Measurements from ENCODE around the gene ARIH2.
A peak's percentile ranks its signal among the peaks of the same experiment; 100 is the strongest.

Gene ARIH2

DNA sequence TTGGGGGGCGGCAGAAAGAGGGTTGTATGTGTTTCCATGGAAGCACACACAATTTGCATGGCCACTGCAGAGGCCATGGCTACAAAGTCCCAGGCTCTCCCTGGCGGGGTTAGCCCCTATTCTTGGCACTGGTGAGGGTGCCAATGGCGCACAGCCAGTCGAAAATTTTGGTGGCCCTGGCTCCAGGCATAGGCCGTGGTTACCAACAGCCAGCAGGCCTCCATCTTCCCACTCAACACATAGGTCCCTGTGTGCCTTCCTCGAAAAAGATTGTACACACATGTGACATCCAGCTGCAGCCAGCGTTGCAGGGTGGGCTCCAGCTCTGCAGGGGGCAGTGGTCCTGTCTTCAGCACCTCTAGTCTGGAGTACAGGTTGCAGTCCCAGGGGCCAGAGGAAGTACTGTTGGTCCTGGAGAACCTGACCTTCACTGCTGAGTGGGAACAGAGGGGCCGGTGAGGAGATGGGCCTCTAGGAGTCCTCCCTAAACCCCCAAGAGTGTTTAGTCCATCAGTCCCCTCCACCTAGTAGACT lies 78.5 kb downstream of the ARIH2 start:
- Histone ChIP-seq H3K9ac (ENCODE audit: low read depth, low read length) (no peak overlapping the region), H3K36me3 (ENCODE audit: control insufficient read depth, insufficient read depth, low read length) (no peaks in the 10 kb centered on the region), H3K4me3 (ENCODE audit: low read depth, low read length) (no peak overlapping the region), H3K9me3 (ENCODE audit: control insufficient read depth, insufficient read depth, low read length) (no peaks in the 10 kb centered on the region), H3K4me1 (ENCODE audit: control insufficient read depth, insufficient read depth, low read length) (peaks cover 11% of the 10 kb centered on the region), H3K27me3 (ENCODE audit: control insufficient read depth, insufficient read depth, low read length) (no peaks in the 10 kb centered on the region)

DNA sequence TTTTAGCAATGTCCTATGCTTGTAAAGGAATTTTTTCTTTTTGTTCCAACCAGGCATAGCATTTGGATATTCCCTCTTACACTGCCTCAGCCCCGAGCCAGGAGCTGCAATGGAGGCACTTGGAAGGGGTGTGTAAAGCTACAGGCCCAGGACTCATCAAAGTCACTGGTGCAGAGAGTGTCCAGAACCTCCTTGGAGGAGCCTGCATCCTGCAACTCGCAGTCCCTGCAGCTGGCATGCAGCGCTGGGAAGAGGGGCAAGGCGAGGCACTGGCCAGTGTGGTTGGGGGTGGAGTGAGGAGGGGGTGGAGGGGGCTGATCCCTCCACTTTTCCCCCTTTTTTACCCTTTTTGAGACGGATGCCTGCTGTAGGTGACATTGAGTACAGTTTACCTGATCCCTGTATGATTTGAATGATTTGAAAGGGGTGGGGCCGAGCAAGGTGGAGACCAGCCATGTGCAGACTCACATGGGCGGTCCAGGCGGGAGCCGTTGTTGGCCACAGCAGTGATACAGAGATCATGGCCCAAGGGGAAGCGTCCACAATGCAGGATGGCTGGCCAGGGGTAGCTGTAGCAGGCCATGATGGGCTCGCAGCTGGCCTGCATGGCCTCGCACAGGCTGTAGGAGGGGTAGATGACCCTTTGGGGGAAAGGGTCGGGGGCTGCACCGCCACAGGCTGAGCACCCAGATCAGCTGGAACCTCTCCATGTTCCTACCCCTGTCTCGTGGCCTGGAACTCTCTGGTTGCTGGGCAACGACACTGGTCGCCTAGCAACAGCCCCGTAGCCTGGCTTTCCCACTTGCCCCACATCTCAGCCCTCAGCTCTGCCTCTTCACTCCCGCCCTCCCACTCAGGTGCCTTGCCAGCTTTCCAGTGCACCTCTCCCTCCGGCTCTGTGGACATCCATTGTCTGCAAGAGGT lies 79.3 kb downstream of the ARIH2 start:
- Histone ChIP-seq H3K27me3 (ENCODE audit: control insufficient read depth, insufficient read depth, low read length) (no peaks in the 10 kb centered on the region), H3K4me3 (ENCODE audit: low read depth, low read length) (no peak overlapping the region), H3K4me1 (ENCODE audit: control insufficient read depth, insufficient read depth, low read length) (peaks cover 11% of the 10 kb centered on the region), H3K36me3 (ENCODE audit: control insufficient read depth, insufficient read depth, low read length) (no peaks in the 10 kb centered on the region), H3K9me3 (ENCODE audit: control insufficient read depth, insufficient read depth, low read length) (no peaks in the 10 kb centered on the region), H3K9ac (ENCODE audit: low read depth, low read length) (no peak overlapping the region)

DNA sequence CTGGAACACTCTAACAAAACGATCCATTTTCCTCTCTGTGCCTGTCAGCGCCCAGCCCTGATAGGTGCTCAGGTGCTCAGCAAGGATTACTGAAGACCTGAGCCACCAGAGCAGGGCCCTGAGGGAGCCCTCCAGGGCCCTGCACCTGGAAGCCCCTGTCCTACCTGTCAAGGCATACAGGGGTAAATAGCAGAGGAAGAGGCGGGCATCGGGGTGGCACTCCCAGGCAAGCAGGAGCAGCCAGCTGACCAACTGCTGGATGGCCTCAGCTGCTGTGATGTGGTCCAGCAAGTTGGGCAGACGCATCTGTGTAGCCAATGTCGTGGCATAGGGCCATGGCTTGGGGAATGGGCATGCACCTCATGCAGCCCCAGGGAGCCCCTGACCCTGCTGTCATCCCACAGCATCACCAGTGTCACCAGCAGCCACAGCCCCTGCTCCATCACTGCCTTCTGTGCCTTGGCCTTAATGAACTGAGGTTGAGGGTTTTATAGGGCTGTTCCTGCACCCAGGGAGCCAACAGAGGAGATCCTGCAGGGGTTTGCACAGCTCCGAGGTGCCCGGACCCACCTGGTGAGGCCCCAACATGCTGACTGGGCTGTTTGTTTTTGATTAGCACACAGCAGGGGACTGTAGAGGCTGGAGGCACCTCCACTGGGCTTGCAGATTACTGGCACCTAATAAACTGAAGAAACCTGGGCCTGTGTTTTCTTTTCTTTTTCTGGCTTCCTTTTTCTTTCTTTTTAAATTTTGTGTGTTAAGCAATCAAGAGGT lies 80.6 kb downstream of the ARIH2 start:
- Histone ChIP-seq H3K36me3 (ENCODE audit: control insufficient read depth, insufficient read depth, low read length) (no peaks in the 10 kb centered on the region), H3K9ac (ENCODE audit: low read depth, low read length) (peak overlapping the region; percentile 47), H3K27me3 (ENCODE audit: control insufficient read depth, insufficient read depth, low read length) (no peaks in the 10 kb centered on the region), H3K9me3 (ENCODE audit: control insufficient read depth, insufficient read depth, low read length) (no peaks in the 10 kb centered on the region), H3K4me1 (ENCODE audit: control insufficient read depth, insufficient read depth, low read length) (peaks cover 11% of the 10 kb centered on the region), H3K4me3 (ENCODE audit: low read depth, low read length) (no peak overlapping the region)

DNA sequence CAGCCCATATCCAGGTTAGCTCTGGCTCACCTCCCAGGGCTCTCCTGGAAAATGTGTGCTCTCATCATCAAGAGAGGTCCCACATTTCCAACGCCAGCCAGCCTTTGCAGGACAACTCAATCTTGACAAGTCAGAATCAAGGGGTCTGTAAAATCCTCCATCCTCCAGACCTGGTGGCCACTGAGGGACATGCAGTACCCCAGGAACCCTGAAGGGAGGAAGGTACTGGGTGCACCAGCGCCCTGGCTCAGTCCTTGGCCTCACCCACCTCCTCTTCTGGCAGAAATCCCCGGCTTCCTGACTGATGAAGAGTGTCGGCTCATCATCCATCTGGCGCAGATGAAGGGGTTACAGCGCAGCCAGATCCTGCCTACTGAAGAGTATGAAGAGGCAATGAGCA lies 82.5 kb downstream of the ARIH2 start:
- Histone ChIP-seq H3K9ac (ENCODE audit: low read depth, low read length) (no peak overlapping the region), H3K4me3 (ENCODE audit: low read depth, low read length) (no peak overlapping the region), H3K27me3 (ENCODE audit: control insufficient read depth, insufficient read depth, low read length) (no peaks in the 10 kb centered on the region), H3K36me3 (ENCODE audit: control insufficient read depth, insufficient read depth, low read length) (no peaks in the 10 kb centered on the region), H3K9me3 (ENCODE audit: control insufficient read depth, insufficient read depth, low read length) (no peaks in the 10 kb centered on the region), H3K4me1 (ENCODE audit: control insufficient read depth, insufficient read depth, low read length) (peaks cover 11% of the 10 kb centered on the region)

DNA sequence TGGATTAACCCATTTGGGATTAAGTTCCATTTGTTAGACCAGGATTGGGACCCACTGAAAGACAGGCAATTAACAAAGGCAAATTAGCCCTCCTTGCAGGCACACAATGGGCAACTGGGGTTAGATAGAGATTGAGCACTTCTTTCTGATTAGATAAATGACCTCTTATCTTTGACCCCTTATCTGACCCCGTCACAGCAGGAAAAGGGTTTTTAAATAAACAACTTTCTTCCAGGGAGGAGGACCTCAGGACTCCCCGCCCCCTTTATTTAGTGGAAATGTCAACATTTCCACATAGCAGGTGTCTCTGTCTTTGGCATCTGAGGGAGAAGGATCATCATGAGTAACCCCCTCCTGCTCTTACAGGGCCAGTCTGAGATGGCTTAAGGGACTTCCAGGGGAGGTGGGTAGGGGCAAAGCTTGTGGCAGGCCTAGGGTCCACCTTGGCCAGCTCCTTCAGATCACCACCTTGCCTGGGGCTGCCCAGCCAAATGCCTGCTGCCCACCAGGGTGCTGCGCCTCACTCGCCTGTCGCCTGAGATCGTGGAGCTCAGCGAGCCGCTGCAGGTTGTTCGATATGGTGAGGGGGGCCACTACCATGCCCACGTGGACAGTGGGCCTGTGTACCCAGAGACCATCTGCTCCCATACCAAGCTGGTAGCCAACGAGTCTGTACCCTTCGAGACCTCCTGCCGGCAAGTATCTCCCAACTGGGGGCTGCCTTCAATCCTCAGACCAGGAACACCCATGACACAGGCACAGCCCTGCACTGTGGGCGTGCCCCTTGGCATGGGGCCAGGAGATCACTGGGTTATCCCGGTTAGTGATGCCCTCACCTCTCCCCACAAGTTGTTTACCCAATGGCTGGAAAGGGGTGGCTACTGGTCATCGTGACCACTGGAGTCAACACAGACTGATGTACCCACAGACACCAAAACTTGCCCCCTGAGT lies 86.0 kb downstream of the ARIH2 start:
- H3K9ac ChIP-seq (ENCODE audit: low read depth, low read length) = no peak overlapping the region
- H3K4me1 ChIP-seq (ENCODE audit: control insufficient read depth, insufficient read depth, low read length) = peaks cover 9% of the 10 kb centered on the region
- no peaks in the 10 kb centered on the region for H3K27me3 ChIP-seq (ENCODE audit: control insufficient read depth, insufficient read depth, low read length)
- no peaks in the 10 kb centered on the region for H3K36me3 ChIP-seq (ENCODE audit: control insufficient read depth, insufficient read depth, low read length)
- no peak overlapping the region for H3K4me3 ChIP-seq (ENCODE audit: low read depth, low read length)
- H3K9me3 ChIP-seq (ENCODE audit: control insufficient read depth, insufficient read depth, low read length) = no peaks in the 10 kb centered on the region

DNA sequence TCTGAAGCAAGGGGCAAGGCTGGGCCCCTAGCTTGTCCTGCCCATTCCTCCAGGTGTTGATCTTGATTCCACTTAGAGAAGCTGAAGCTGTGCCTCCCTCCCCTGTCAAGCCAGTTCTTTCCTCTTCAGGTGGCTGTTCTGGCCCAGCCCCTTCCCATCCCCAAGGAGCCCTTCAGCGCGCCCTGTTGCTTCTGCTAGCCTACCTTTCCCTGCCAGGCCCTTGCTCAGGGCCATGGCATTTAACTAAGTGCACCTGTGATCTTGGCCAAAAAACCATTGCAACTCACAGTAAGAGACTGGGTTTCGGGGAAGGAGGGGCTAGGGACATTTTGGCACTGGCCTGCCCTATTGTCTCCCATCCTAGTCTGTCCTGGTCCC lies 86.7 kb downstream of the ARIH2 start:
- Histone ChIP-seq H3K9ac (ENCODE audit: low read depth, low read length) (no peak overlapping the region), H3K9me3 (ENCODE audit: control insufficient read depth, insufficient read depth, low read length) (no peaks in the 10 kb centered on the region), H3K27me3 (ENCODE audit: control insufficient read depth, insufficient read depth, low read length) (no peaks in the 10 kb centered on the region), H3K36me3 (ENCODE audit: control insufficient read depth, insufficient read depth, low read length) (no peaks in the 10 kb centered on the region), H3K4me3 (ENCODE audit: low read depth, low read length) (no peak overlapping the region), H3K4me1 (ENCODE audit: control insufficient read depth, insufficient read depth, low read length) (peaks cover 5% of the 10 kb centered on the region)

DNA sequence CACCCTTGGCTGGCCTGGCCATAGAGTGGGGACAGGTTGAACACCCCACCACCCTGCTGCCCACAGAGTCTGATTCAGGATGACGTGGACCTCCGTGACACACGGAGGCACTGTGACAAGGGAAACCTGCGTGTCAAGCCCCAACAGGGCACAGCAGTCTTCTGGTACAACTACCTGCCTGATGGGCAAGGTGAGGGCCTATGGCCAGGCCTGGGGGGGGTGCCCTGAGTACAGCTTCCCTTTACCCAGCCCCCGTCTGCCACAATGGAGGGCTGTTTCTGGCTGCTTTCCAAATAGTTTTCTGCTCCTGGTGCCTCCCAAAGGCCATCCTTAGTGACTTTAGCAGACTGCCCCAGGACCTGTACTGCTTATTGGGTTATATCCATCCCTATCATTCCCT lies 87.4 kb downstream of the ARIH2 start:
- Histone ChIP-seq H3K4me1 (ENCODE audit: control insufficient read depth, insufficient read depth, low read length) (peaks cover 5% of the 10 kb centered on the region), H3K36me3 (ENCODE audit: control insufficient read depth, insufficient read depth, low read length) (no peaks in the 10 kb centered on the region), H3K9me3 (ENCODE audit: control insufficient read depth, insufficient read depth, low read length) (no peaks in the 10 kb centered on the region), H3K9ac (ENCODE audit: low read depth, low read length) (peak overlapping the region; percentile 87), H3K4me3 (ENCODE audit: low read depth, low read length) (peak overlapping the region; percentile 81), H3K27me3 (ENCODE audit: control insufficient read depth, insufficient read depth, low read length) (no peaks in the 10 kb centered on the region)

DNA sequence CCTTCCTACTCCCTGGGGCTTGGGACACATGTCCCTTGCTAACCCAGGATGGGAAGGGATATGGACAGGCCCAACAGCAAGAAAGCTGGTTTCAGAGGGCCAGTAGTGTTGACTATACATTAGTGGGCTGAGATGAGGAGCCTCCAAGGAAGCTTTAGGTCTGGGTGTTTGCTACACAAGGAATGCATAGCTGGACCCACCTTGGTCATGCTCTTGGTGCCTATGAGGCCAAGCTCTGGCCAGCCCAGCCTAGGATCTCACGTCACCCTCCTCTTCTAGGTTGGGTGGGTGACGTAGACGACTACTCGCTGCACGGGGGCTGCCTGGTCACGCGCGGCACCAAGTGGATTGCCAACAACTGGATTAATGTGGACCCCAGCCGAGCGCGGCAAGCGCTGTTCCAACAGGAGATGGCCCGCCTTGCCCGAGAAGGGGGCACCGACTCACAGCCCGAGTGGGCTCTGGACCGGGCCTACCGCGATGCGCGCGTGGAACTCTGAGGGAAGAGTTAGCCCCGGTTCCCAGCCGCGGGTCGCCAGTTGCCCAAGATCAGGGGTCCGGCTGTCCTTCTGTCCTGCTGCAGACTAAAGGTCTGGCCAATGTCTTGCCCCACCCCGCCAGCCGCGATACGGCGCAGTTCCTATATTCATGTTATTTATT lies 87.9 kb downstream of the ARIH2 start:
- Histone ChIP-seq H3K4me3 (ENCODE audit: low read depth, low read length) (peak overlapping the region; percentile 81), H3K4me1 (ENCODE audit: control insufficient read depth, insufficient read depth, low read length) (peaks cover 5% of the 10 kb centered on the region), H3K9me3 (ENCODE audit: control insufficient read depth, insufficient read depth, low read length) (no peaks in the 10 kb centered on the region), H3K27me3 (ENCODE audit: control insufficient read depth, insufficient read depth, low read length) (no peaks in the 10 kb centered on the region), H3K9ac (ENCODE audit: low read depth, low read length) (peak overlapping the region; percentile 87), H3K36me3 (ENCODE audit: control insufficient read depth, insufficient read depth, low read length) (peaks cover 1% of the 10 kb centered on the region)

DNA sequence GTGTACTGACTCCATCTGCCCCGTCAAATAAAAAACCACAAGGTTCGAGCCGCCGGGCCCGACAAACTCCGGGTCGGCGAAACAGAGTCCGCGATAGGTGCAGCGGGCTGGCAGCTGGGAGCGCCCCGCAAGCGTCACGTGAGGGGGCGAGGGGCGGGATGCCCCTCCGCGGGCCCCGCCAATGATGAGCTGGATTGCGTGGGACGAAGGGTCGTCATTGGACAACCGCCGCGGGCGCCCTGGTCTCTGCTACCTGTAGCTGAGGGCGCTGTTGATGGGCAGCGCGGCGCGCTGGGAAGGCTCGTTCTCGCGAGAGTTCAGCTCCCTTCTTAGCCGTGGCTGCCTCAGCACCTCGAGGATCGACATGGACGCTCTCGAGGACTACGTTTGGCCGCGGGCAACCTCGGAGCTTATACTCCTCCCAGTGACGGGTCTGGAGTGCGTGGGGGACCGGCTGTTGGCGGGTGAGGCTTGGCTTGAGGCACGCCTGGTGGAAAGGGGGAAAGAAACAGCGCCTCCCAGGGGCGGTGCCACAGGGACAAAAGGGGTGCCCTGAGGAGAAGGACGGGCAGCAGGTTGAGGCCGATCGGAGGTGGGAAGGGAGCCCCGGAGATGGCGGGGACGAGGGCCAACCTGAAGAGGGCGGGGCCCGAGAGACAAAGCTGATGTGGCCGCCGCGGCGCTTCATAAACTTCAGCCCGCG lies 88.6 kb downstream of the ARIH2 start, which contains the start of gene WDR6:
WDR6 (plus strand) TSS at position 324 of the 703 bp plus-strand sequence; CDS start at position 365, 41 bp downstream.
- no peaks in the 10 kb centered on the region for H3K9me3 ChIP-seq (ENCODE audit: control insufficient read depth, insufficient read depth, low read length)
- peak within 1 kb of the TSS; percentile 96 for H3K4me3 ChIP-seq (ENCODE audit: low read depth, low read length)
- H3K27me3 ChIP-seq (ENCODE audit: control insufficient read depth, insufficient read depth, low read length) = no peaks in the 10 kb centered on the region
- peaks cover 5% of the 10 kb centered on the region for H3K4me1 ChIP-seq (ENCODE audit: control insufficient read depth, insufficient read depth, low read length)
- peak within 1 kb of the TSS; percentile 98 for H3K9ac ChIP-seq (ENCODE audit: low read depth, low read length)
- H3K36me3 ChIP-seq (ENCODE audit: control insufficient read depth, insufficient read depth, low read length) = peaks cover 4% of the 10 kb centered on the region

DNA sequence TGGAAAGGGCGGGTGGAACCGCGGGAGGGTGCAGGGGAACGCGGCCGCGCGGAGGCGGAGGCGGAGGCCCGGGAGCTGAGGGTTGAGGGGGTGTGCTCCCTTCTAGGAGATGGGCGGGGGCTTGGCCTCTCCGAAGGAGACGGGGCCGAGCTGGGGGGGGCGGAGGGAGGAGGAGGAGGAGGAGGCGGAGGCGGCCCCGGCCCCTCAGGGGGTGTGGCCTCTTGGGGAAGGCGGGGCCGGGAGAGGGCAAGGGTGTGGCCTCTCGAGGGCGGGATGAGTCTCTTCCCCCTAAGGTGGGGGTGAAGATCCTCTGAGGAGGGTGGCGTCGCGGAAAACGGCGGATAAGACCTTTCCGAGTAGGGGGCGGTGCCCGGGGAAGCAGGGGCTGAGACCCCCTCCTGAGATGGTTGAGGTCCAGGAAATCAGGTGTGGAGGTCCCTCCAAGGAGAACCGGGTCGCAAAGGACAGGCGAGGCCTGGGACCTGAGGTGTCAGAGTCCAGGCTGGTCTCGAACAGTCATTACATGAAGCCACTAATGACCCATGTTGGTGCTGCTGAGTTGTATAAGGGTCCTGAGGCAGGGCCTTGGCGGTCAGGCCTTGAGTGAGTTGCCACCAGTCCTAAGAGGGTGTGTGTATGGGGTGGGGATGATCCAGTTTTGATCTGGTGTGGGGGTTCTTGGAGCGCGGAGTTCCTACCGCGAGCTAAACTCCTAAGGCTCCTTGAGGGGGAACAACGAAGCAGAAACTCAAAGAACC lies 89.3 kb downstream of the ARIH2 start:
- peak overlapping the region; percentile 98 for H3K9ac ChIP-seq (ENCODE audit: low read depth, low read length)
- peaks cover 5% of the 10 kb centered on the region for H3K4me1 ChIP-seq (ENCODE audit: control insufficient read depth, insufficient read depth, low read length)
- peak overlapping the region; percentile 96 for H3K4me3 ChIP-seq (ENCODE audit: low read depth, low read length)
- H3K27me3 ChIP-seq (ENCODE audit: control insufficient read depth, insufficient read depth, low read length) = no peaks in the 10 kb centered on the region
- no peaks in the 10 kb centered on the region for H3K9me3 ChIP-seq (ENCODE audit: control insufficient read depth, insufficient read depth, low read length)
- peaks cover 4% of the 10 kb centered on the region for H3K36me3 ChIP-seq (ENCODE audit: control insufficient read depth, insufficient read depth, low read length)

All from iPS-15b (cell line).